Activated CD8-positive, alpha-beta T cell treated with anti-CD3 and anti-CD28 coated beads, Interleukin-2, amount 10 ng/mL, durations not matched to agents 7 days and 5 days (primary cell): Measurements from ENCODE around the gene UGGT2. TPM values are rescaled to one million over a fixed set of nuclear protein-coding genes. Genes with fewer than 3 reads are reported as not detected.
"Not testable (repeated sequence)": the region's sequence is repeated elsewhere in the genome, so short reads cannot be mapped to it uniquely, and the experiment has no call there.

Source experiments
- ATAC-seq: fragments of 150-1000 bp; cut with Tn5 transposase; one replicate; pipeline ENCODE4 v1.10.0; 2021; ENCODE audit warnings: moderate library complexity
- CTCF ChIA-PET: fragments of 350-600 bp; sonication (Branson Sonifier 250); formaldehyde crosslinking; loops from one replicate; lab custom pipeline; 2021; ENCODE audit warnings: antibody characterized with exemption; lab: Charles Lee
- POLR2A ChIA-PET: fragments of 350-600 bp; sonication (Branson Sonifier 250); formaldehyde crosslinking; loops from one replicate; lab custom pipeline; 2021; ENCODE audit warnings: antibody characterized with exemption; lab: Charles Lee
- DNase-seq: peaks from one replicate; pipeline ENCODE4 v3.0.0-alpha.2; 2020
- H3K27ac Mint-ChIP-seq: one replicate; pipeline ENCODE4 v1.8.0; 2021; ENCODE audit warnings: mild to moderate bottlenecking, mixed read lengths
- H3K27me3 Mint-ChIP-seq: one replicate; pipeline ENCODE4 v1.8.0; 2021; ENCODE audit warnings: low read depth, mixed read lengths
- H3K36me3 Mint-ChIP-seq: one replicate; pipeline ENCODE4 v1.8.0; 2021; ENCODE audit warnings: low read depth, mixed read lengths
- H3K4me1 Mint-ChIP-seq: one replicate; pipeline ENCODE4 v1.8.0; 2021; ENCODE audit warnings: low read depth, mixed read lengths
- H3K4me3 Mint-ChIP-seq: one replicate; pipeline ENCODE4 v1.8.0; 2021; ENCODE audit warnings: mild to moderate bottlenecking, mixed read lengths
- H3K9me3 Mint-ChIP-seq: one replicate; pipeline ENCODE4 v1.8.0; 2022; ENCODE audit warnings: mixed read lengths; ENCODE audit not compliant: insufficient read depth
- total RNA-seq, 2 experiments: library from RNA; stranded (reverse); gene quantifications; one replicate each; pipeline ENCODE4 v1.2.3, GENCODE V29; 2021

UGGT2 gene
- total RNA-seq, 2 experiments from 2014 or later, result not detected

DNA sequence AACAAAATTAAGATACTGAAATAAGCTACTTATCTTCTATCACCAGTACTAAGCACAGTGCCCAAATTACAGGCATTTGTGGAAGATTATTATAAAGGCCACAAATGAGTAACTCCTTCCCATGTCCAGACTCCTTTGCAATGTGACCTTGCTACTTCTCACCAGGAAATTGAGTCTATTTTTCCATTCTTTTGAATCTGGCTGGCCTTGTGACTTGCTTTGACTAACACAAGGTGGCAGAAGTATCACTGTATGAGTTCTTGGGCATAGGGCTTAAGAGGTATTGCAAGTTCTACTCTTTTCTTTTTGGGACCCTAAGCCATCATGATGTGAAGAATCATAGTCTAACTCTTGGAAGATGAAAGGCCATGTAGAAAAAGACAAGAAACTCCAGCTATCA lies 49.9 kb downstream of the UGGT2 start:
- Mint-ChIP-seq H3K4me1 (no peaks in the 10 kb centered on the region), H3K27me3 (no peaks in the 10 kb centered on the region), H3K9me3 (no peaks in the 10 kb centered on the region), H3K27ac (no peak overlapping the region), H3K36me3 (no peaks in the 10 kb centered on the region), H3K4me3 (no peak overlapping the region)
- CTCF ChIA-PET, result no interaction called here
- DNase-seq (no peak), ATAC-seq (no peak)
- POLR2A ChIA-PET, result no interaction called here

DNA sequence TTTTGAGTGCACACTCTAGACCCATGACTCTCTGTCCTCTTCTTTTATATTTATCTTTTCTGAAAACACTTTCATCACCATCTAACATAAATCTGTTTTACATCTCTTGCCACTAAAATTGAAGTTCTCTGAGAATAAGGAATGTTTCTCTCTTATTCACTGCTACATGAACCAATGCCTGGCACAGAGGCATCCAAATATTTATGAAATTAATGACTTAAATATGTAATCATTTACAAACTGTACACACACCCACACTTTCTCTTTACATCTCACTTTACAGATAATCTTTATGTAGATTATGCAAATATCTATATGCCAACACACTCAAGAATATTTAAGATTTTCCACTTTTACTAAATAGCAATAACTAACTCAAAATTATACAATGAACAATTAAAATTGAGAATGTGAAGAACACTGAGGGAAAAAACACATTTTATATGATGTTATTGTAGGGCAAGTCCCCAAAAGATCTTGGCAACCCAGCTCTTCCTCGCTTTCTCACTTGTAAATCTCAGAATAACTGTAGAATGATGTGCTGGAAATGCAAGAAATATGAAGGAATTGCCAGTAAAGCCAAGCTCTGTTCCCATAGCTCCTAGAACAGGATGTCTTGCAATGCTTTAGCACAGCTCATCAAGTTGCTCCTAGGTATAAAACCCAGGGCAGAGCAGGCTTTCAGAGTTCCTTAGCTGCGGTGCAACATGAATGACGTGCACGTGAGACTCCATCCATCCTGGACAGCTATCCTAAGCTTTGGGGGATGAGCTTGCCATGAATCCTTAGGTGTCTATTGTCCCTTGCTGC lies 50.7 kb downstream of the UGGT2 start:
- ATAC-seq (no peak), DNase-seq (no peak)
- Mint-ChIP-seq H3K4me1 (no peaks in the 10 kb centered on the region), H3K36me3 (no peaks in the 10 kb centered on the region), H3K9me3 (no peaks in the 10 kb centered on the region), H3K4me3 (no peak overlapping the region), H3K27me3 (no peaks in the 10 kb centered on the region), H3K27ac (no peak overlapping the region)
- POLR2A ChIA-PET, result no interaction called here
- CTCF ChIA-PET, result no interaction called here

DNA sequence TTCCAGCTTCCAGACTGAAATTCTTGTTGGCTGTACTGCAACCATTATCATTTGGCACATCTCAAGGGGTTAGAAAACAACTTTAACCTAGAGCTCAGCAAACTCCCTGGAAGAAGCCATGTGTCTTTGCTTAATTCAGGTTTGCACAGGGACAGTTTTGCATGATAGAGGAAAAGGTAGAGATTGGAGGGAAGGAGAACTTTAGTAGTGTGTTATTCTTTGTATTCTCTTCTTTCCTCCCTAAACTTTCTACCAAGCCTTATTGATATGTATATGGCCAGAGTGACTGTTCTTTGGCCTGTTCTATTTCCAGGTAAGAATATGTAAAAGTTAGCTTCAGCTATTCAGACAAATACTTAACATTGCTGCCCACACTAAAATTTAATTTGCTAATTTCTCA lies 53.1 kb downstream of the UGGT2 start:
- DNase-seq (no peak), ATAC-seq (no peak)
- H3K9me3 Mint-ChIP-seq, result no peaks in the 10 kb centered on the region
- ChIA-PET POLR2A (no interaction called here), CTCF (no interaction called here)
- H3K4me1 Mint-ChIP-seq, result no peaks in the 10 kb centered on the region
- H3K4me3 Mint-ChIP-seq, result no peak overlapping the region
- H3K27ac Mint-ChIP-seq, result no peak overlapping the region
- no peaks in the 10 kb centered on the region for H3K27me3 Mint-ChIP-seq
- no peaks in the 10 kb centered on the region for H3K36me3 Mint-ChIP-seq

DNA sequence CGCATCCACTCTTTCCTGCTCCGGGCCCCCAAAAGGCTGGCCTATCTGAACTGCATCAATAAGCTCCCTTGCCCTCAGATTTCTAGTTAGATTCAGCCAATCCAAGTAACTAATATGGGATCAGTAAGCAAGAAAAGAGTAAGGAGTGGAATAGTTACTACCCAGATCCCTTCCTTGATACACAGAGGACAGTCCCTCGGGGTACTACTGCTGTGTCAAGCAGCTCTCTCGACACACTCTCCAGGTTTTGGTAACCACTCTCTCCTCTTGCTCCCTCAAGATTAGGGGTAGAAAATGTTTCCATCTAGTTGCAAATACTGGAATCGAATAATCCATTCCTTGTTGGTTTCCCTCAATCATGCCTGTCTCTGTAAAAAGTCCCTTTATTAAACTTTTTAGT lies 65.4 kb downstream of the UGGT2 start:
- ChIA-PET POLR2A (no interaction called here), CTCF (no interaction called here)
- H3K4me3 Mint-ChIP-seq, result no peak overlapping the region
- no peaks in the 10 kb centered on the region for H3K4me1 Mint-ChIP-seq
- no peaks in the 10 kb centered on the region for H3K36me3 Mint-ChIP-seq
- H3K27ac Mint-ChIP-seq, result no peak overlapping the region
- ATAC-seq (no peak), DNase-seq (no peak)
- H3K9me3 Mint-ChIP-seq, result no peaks in the 10 kb centered on the region
- H3K27me3 Mint-ChIP-seq, result no peaks in the 10 kb centered on the region

DNA sequence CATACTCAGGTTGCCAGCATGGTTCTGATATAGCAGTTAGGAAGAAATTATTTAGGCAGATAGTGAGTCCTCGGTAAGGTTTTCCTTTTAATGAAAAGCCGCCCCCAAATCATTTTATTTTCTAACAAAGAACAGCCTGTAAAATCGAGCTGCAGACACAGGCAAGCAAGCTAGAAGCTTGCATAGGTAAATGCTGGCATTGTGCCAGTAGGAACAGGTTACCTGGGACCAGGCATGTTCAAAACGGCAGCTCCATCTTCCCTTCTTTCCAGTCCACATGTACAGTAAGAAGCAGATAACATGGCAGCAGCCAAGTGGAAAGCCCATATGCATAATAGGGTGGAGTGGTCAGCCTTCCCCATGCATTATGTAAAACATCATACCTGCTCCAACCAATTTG lies 71.1 kb downstream of the UGGT2 start:
- CTCF ChIA-PET, result no interaction called here

DNA sequence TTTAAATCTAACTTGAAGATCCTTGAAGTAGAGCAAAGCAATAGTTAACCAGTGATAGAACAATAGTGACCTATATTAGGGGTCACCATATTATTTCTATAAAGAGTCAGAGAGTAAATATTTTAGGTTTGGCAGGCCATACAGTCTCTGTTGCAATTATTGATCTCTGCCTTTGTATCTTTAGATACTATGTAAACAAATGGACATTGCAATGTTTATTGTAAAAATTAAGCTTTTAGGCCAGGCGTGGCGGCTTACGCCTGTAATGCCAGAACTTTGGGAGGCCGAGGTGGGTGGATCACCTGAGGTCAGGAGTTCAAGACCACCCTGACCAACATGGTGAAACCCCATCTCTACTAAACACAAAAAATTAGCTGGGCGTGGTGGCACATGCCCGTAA lies 80.5 kb downstream of the UGGT2 start:
- H3K4me1 Mint-ChIP-seq, DNase-seq, ATAC-seq, H3K4me3 Mint-ChIP-seq, H3K36me3 Mint-ChIP-seq, H3K27me3 Mint-ChIP-seq, H3K27ac Mint-ChIP-seq, CTCF ChIA-PET, H3K9me3 Mint-ChIP-seq, POLR2A ChIA-PET: not testable (repeated sequence)

More for the DNA sequence above, 71.1 kb downstream of the UGGT2 start:
- H3K27ac Mint-ChIP-seq, result no peak overlapping the region
- H3K4me3 Mint-ChIP-seq, result no peak overlapping the region
- H3K9me3 Mint-ChIP-seq, result no peaks in the 10 kb centered on the region
- ATAC-seq, result no peak
- H3K27me3 Mint-ChIP-seq, result no peaks in the 10 kb centered on the region
- POLR2A ChIA-PET, result no interaction called here
- H3K36me3 Mint-ChIP-seq, result no peaks in the 10 kb centered on the region
- no peaks in the 10 kb centered on the region for H3K4me1 Mint-ChIP-seq
- DNase-seq, result no peak

DNA sequence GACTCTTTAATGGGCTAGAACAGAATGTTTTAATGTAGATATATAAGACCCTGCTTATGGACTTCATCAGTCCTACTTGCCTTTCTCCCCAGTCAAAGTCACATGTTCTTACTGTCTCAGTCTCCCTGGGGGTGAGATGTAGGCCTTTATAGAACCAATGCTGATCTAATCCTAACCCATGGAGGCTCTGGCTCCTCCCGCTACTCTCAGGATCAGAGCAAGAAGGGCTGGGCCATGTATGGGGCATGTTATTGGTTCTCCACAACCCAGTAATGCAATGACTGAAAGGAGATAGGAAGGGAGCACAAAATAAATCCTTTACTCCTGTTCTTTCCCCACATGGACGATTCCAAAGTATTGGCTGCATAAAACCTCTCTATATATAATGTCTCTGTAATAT lies 82.3 kb downstream of the UGGT2 start:
- Mint-ChIP-seq H3K4me1 (no peaks in the 10 kb centered on the region), H3K27ac (no peak overlapping the region), H3K36me3 (no peaks in the 10 kb centered on the region), H3K9me3 (no peaks in the 10 kb centered on the region), H3K27me3 (no peaks in the 10 kb centered on the region), H3K4me3 (no peak overlapping the region)
- ChIA-PET CTCF (no interaction called here), POLR2A (no interaction called here)
- DNase-seq (no peak), ATAC-seq (no peak)

DNA sequence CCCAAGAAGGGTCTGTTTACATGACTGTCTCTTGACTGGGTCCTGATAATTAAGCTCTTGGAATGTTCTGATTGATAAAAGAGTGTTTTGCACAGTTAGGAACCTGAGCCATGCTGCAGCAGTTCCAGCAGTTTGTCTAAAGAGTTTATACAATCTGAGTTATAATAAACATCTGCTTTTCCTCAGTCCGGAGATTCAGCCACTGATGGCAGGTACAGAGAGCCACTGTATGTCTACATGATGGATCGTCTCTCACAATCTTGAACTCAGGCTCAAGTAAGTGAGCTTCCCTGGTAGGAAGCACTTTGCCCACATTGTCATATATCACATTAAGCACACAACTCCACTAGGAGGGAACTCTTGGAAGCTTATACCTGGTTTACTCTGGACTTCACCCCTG lies 84.3 kb downstream of the UGGT2 start:
- ATAC-seq (no peak), DNase-seq (no peak)
- ChIA-PET POLR2A (no interaction called here), CTCF (no interaction called here)
- Mint-ChIP-seq H3K4me3 (no peak overlapping the region), H3K9me3 (peaks cover 5% of the 10 kb centered on the region), H3K4me1 (no peaks in the 10 kb centered on the region), H3K36me3 (no peaks in the 10 kb centered on the region), H3K27me3 (no peaks in the 10 kb centered on the region), H3K27ac (no peak overlapping the region)

DNA sequence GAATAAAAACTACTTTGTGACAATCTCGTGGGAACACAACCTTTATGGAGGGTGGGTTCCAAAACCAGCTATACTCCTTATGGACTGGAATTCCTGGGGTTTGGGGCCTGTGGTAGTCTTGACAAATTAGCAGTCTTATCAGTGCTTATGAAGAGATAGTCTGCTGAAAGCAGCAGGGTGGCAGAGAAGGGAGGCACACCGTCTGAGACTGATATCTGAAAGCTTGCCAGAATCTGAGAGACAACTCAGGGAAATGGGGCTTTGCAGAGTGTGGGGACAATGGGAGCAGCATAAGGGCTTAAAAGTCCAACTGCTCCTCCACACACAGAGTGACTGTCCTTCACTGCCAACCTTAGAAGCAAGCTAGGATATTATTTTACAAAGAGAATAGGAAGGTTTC lies 95.9 kb downstream of the UGGT2 start:
- ATAC-seq (no peak), DNase-seq (no peak)
- H3K27ac Mint-ChIP-seq, result no peak overlapping the region
- ChIA-PET CTCF (no interaction called here), POLR2A (no interaction called here)
- no peaks in the 10 kb centered on the region for H3K36me3 Mint-ChIP-seq
- H3K4me1 Mint-ChIP-seq, result no peaks in the 10 kb centered on the region
- no peak overlapping the region for H3K4me3 Mint-ChIP-seq
- peaks cover 14% of the 10 kb centered on the region for H3K9me3 Mint-ChIP-seq
- H3K27me3 Mint-ChIP-seq, result no peaks in the 10 kb centered on the region

DNA sequence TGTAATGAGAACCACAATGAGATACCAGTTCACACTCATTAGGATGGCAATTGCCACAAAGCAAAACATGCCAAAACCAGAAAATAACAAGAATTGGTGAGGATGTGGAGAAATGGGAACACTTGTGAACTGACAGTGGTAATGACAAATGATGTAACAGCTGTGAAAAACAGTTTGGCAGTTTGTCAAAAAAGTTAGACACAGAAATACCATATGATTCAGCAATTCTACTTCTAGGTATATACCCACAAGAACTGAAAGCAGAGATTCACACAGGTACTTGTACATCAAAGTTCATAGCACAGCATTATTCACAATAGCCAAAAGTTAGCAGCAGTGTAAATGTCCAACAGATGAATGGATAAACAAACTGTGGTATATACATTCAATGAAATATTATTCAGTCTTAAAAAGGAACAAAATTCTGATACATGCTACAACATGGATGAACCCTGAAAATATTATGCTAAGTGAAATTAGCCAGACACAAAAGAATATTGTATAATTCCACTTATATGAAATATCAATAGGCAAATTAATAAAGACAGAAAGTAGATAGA lies 96.5 kb downstream of the UGGT2 start:
- ATAC-seq (no peak), DNase-seq (no peak)
- Mint-ChIP-seq H3K9me3 (peaks cover 14% of the 10 kb centered on the region), H3K27ac (no peak overlapping the region), H3K27me3 (no peaks in the 10 kb centered on the region), H3K4me1 (no peaks in the 10 kb centered on the region), H3K4me3 (no peak overlapping the region), H3K36me3 (no peaks in the 10 kb centered on the region)
- POLR2A ChIA-PET, result no interaction called here
- CTCF ChIA-PET, result no interaction called here

DNA sequence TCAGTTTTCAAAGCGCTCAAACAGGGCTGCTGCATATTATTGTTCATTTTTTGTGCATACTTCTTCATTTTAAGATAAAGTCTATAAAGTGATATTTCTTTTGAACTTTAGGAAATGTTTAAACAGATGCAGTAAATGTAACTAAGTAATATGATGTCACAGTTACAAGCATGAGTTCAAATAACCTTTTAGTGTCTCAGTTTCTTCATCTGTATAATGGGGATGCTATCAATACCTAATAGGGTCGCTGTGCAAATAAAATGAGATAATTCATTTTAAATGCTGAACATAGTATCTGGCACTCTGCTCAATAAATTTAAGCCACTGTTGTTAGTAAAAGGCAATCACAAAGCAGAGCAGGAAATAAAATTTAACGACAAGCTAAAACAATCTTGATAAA lies 97.5 kb downstream of the UGGT2 start:
- Mint-ChIP-seq H3K36me3 (no peaks in the 10 kb centered on the region), H3K27me3 (no peaks in the 10 kb centered on the region), H3K4me1 (no peaks in the 10 kb centered on the region), H3K9me3 (peaks cover 14% of the 10 kb centered on the region), H3K4me3 (no peak overlapping the region), H3K27ac (no peak overlapping the region)
- DNase-seq (no peak), ATAC-seq (no peak)
- ChIA-PET POLR2A (no interaction called here), CTCF (no interaction called here)

DNA sequence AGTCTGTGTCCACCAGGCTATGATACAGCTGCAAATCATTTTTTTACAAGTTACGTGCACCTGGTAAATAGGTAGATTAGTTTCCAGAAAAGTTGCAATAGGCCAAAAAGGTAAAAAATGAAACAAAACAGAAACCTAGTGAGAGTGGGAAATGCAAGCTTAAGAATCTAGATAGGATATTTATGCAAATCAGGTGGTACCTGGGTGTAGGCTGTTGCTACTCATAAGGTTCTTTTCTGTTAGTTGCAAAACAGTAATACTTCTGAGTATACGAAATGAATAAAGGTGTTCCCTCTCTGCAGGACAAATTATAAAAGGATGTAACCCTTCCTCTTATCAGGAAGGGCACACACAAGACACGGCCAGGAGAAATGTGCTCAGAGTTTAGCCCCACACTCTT lies 97.9 kb downstream of the UGGT2 start:
- Mint-ChIP-seq H3K4me3 (no peak overlapping the region), H3K9me3 (peaks cover 12% of the 10 kb centered on the region), H3K4me1 (no peaks in the 10 kb centered on the region), H3K27ac (no peak overlapping the region), H3K36me3 (no peaks in the 10 kb centered on the region), H3K27me3 (no peaks in the 10 kb centered on the region)
- DNase-seq, result no peak
- CTCF ChIA-PET, result no interaction called here
- POLR2A ChIA-PET, result no interaction called here
- no peak for ATAC-seq

DNA sequence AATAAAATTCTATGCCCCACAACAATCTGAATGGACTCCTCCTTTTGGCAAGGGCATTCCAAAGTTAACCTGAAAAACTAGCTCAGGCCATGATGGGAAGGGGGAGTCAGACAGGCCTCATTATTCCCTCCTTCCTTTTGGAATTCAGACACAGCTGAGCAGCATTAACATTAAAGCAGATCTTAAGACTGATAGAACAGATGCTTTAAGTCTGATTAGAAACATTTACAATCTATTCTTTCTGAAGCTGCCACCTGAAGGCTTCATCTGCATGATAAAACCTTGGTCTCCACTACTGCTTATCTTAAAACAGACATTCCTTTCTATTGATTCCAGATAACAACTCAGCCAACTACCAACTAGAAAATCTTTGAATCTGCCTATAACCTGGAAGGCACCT lies 98.9 kb downstream of the UGGT2 start:
- POLR2A ChIA-PET, result no interaction called here
- DNase-seq (no peak), ATAC-seq (no peak)
- Mint-ChIP-seq H3K4me3 (no peak overlapping the region), H3K27ac (no peak overlapping the region), H3K36me3 (no peaks in the 10 kb centered on the region), H3K4me1 (no peaks in the 10 kb centered on the region), H3K27me3 (no peaks in the 10 kb centered on the region), H3K9me3 (peaks cover 6% of the 10 kb centered on the region)
- CTCF ChIA-PET, result no interaction called here
